Measurements from ENCODE around the gene CDK5R1. TPM values are rescaled to one million over a fixed set of nuclear protein-coding genes. Genes with fewer than 3 reads are reported as not detected.

The CDK5R1 gene
- total RNA-seq, 1 donor from 2014 or later = 8.2 TPM

Other genes starting within 250 kb of the CDK5R1 start
- gene RHBDL3, start 221.2 kb upstream of the CDK5R1 start, total RNA-seq = 0.12 and 0.31 TPM in 2 replicates
- gene C17orf75, start 144.8 kb upstream of the CDK5R1 start, total RNA-seq = 32.2 and 33.5 TPM in 2 replicates
- 269 and 272 TPM in 2 replicates for gene ZNF207, start 136.8 kb upstream of the CDK5R1 start, total RNA-seq
- 217 and 222 TPM in 2 replicates for gene PSMD11, start 42.5 kb upstream of the CDK5R1 start, total RNA-seq

Data from activated CD4-positive, alpha-beta T cell treated with anti-CD3 and anti-CD28 coated beads, Interleukin-2, amount 10 ng/mL, durations not matched to agents 24 days and 14 days (primary cell).